Right atrium auricular region (tissue), 2 donors: ENCODE results near the gene NR6A1. TPM values are rescaled to one million over a fixed set of nuclear protein-coding genes. Genes with fewer than 3 reads are reported as not detected.

Source experiments
- DNase-seq: peaks from one replicate; pipeline ENCODE4 v3.0.0-alpha.2; 2019; ENCODE audit warnings: low spot score
- H3K27ac ChIP-seq, 2 donors: fragments of 200-600 bp; sonication (generic); 1 replicate in 1 of 2; 2 replicates in 1 of 2; pipeline ENCODE4 v1.5.1; 2016 to 2019
- H3K27me3 ChIP-seq, 2 donors: fragments of 200-600 bp; sonication (generic); one replicate each; pipeline versions ENCODE4 v1.5.1 to v1.6.0; 2017 to 2019
- H3K36me3 ChIP-seq: fragments of 200-600 bp; sonication (generic); one replicate; pipeline ENCODE4 v1.5.1; 2016
- H3K4me1 ChIP-seq, 2 donors: fragments of 200-600 bp; sonication (generic); one replicate each; pipeline versions ENCODE4 v1.5.1 to v1.6.0; 2017 to 2019
- H3K4me3 ChIP-seq, 2 donors: fragments of 200-600 bp; sonication (generic); 1 replicate in 1 of 2; 2 replicates in 1 of 2; pipeline ENCODE4 v1.5.1; 2017 to 2019; ENCODE audit warnings: mild to moderate bottlenecking in 1 of 2, moderate library complexity in 1 of 2
- H3K9me3 ChIP-seq, 2 donors: fragments of 200-600 bp; sonication (generic); one replicate each; pipeline ENCODE4 v1.5.1; 2019
- CTCF ChIP-seq, 2 donors: fragments of 200-600 bp; sonication (generic); IDR thresholded peaks; one replicate each; pipeline ENCODE4 v1.5.1; 2019; ENCODE audit warnings: antibody characterized with exemption in 2 of 2
- total RNA-seq, 2 donors: library from RNA; depleted of rRNA; stranded (reverse); fragments of >200 nt; gene quantifications; one replicate each; pipeline ENCODE4 v1.1.0, GENCODE V29; 2016

The NR6A1 gene
- total RNA-seq, 2 donors from 2014 or later: 1.9 to 2.6 TPM

DNA sequence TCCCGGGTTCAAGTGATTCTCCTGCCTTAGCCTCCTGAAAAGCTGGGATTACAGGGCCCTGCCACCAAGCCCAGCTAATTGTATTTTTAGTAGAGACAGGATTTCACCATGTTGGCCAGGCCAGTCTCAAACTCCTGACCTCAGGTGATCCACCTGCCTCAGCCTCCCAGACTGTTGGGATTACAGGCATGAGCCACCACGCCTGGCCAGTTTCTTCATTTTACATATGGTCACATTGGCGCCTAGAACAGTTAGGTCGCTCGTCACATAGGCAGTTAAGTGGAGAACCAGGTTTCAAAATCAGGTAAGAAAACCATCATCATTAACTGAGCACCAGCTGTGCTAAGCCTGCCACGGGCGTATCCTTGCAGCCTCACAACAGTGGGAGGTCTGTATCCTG lies 41.9 kb upstream of the NR6A1 start:
- Histone ChIP-seq H3K4me3 (no peak overlapping the region), H3K4me1 (peaks cover 0 to 12% of the 10 kb centered on the region in 2 donors), H3K27ac (peak overlapping the region; percentile 28 to 52), H3K9me3 (no peaks in the 10 kb centered on the region), H3K36me3 (peaks cover 5% of the 10 kb centered on the region), H3K27me3 (no peaks in the 10 kb centered on the region)
- DNase-seq: no peak
- TF ChIP-seq CTCF (IDR thresholded peaks at IDR 0.05): no peak

GRCh38 chr9:124812441-124812876 lies 41.3 kb upstream of the NR6A1 start:
- Histone ChIP-seq H3K4me1 (peaks cover 0 to 12% of the 10 kb centered on the region in 2 donors), H3K36me3 (peaks cover 5% of the 10 kb centered on the region), H3K27ac (peak overlapping the region; percentile 28 to 52), H3K4me3 (no peak overlapping the region), H3K27me3 (no peaks in the 10 kb centered on the region), H3K9me3 (no peaks in the 10 kb centered on the region)
- DNase-seq: peak; percentile 83
- TF ChIP-seq CTCF (IDR thresholded peaks at IDR 0.05): no peak

- no peaks in the 10 kb centered on the region for H3K9me3 ChIP-seq
- H3K4me1 ChIP-seq: peaks cover 0 to 12% of the 10 kb centered on the region in 2 donors
- peak overlapping the region; percentile 9 to 52 for H3K27ac ChIP-seq
- peaks cover 5% of the 10 kb centered on the region for H3K36me3 ChIP-seq
- H3K27me3 ChIP-seq: no peaks in the 10 kb centered on the region
- TF ChIP-seq CTCF (IDR thresholded peaks at IDR 0.05): peak in 1 of 2 donors; percentile 13
- H3K4me3 ChIP-seq: no peak overlapping the region
- no peak for DNase-seq
Measured at GRCh38 chr9:124810663-124811355, 39.7 kb upstream of the NR6A1 start.

DNA sequence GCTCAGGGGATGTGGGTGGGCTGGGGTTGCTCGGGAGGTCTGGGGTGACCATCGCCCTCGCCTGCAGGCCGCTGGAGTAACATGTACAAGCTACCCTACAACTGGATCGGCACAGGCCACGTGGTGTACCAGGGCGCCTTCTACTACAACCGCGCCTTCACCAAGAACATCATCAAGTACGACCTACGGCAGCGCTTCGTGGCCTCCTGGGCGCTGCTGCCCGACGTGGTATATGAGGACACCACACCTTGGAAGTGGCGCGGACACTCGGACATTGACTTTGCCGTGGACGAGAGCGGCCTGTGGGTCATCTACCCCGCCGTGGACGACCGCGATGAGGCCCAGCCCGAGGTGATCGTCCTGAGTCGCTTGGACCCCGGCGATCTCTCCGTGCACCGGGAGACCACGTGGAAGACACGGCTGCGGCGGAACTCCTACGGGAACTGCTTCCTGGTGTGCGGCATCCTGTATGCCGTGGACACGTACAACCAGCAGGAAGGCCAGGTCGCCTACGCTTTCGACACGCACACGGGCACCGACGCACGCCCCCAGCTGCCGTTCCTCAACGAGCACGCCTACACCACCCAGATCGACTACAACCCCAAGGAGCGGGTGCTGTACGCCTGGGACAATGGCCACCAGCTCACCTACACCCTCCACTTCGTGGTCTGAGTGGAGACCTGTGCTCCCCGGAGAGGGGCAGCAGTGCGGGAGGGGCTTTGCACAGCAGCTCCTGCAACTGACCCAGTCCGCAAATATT lies 38.8 kb upstream of the NR6A1 start:
- peaks cover 5% of the 10 kb centered on the region for H3K36me3 ChIP-seq
- no peaks in the 10 kb centered on the region for H3K9me3 ChIP-seq
- peaks cover 0 to 12% of the 10 kb centered on the region in 2 donors for H3K4me1 ChIP-seq
- no peaks in the 10 kb centered on the region for H3K27me3 ChIP-seq
- TF ChIP-seq CTCF (IDR thresholded peaks at IDR 0.05): no peak
- no peak for DNase-seq
- no peak overlapping the region for H3K4me3 ChIP-seq
- H3K27ac ChIP-seq: peak overlapping the region in 1 of 2 donors; percentile 9

DNA sequence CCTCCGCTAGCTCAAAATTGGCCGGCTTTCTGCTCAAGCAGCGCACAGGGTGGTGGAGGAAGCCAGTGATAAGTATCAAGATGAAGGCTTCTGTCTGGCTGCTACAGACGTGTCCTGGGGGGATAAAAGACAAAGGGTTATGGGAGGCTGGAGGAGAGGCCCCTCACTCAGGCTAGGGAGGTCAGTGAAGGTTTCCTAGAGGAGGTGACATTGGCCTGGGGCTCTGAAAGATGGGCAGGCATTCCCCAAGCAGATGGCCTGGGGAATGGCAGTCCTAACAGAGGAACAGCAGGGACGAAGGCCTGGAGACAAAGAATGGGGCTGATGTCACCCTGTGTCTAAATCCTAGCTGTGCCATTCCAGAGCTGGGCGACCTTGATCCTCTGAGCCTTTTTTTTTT lies 38.1 kb upstream of the NR6A1 start:
- H3K9me3 ChIP-seq: no peaks in the 10 kb centered on the region
- no peak for DNase-seq

More for the DNA sequence above, 38.1 kb upstream of the NR6A1 start:
- Histone ChIP-seq H3K27me3 (no peaks in the 10 kb centered on the region), H3K4me1 (peaks cover 0 to 12% of the 10 kb centered on the region in 2 donors), H3K36me3 (peaks cover 5% of the 10 kb centered on the region), H3K27ac (no peak overlapping the region), H3K4me3 (no peak overlapping the region)
- TF ChIP-seq CTCF (IDR thresholded peaks at IDR 0.05): no peak
